Cardiac muscle cell (in vitro differentiated cells and primary cell): ENCODE measurements around the gene LOXL3. TPM values are rescaled to one million over a fixed set of nuclear protein-coding genes. Genes with fewer than 3 reads are reported as not detected.
A peak's percentile ranks its signal among the peaks of the same experiment; 100 is the strongest.

Experiments used
- DNase-seq, 2 donors: peaks; one replicate each; pipeline versions ENCODE4 v3.0.0 to v3.0.0-alpha.2; 2010 to 2017; ENCODE audit warnings: low read depth in 1 of 2, low spot score in 1 of 2
- H3K27ac ChIP-seq: fragments of 200-600 bp; sonication (generic); 2 replicates; pipeline ENCODE4 v1.5.1; 2016
- H3K27me3 ChIP-seq: fragments of 200-600 bp; sonication (generic); 2 replicates; pipeline ENCODE4 v1.6.0; 2016; ENCODE audit warnings: control low read depth
- H3K36me3 ChIP-seq: fragments of 200-600 bp; sonication (generic); 2 replicates; pipeline ENCODE4 v1.5.1; 2016; ENCODE audit warnings: control low read depth
- H3K4me1 ChIP-seq: fragments of 200-600 bp; sonication (generic); 2 replicates; pipeline ENCODE4 v1.8.1; 2017; ENCODE audit warnings: low read depth, mild to moderate bottlenecking, mixed run types
- H3K4me3 ChIP-seq: fragments of 200-600 bp; sonication (generic); 2 replicates; pipeline ENCODE4 v1.5.1; 2016; ENCODE audit warnings: mild to moderate bottlenecking
- H3K9me3 ChIP-seq: fragments of 200-600 bp; sonication (generic); 2 replicates; pipeline ENCODE4 v1.5.1; 2017; ENCODE audit warnings: low read depth, mild to moderate bottlenecking, control low read depth
- CTCF ChIP-seq: IDR thresholded peaks from 2 replicates; pipeline ENCODE4 v1.5.1; 2012; ENCODE audit warnings: low read depth, mild to moderate bottlenecking, low read length
- polyA plus RNA-seq: library from polyadenylated mRNA; unstranded; fragments of >200 nt; fragmentation: Nextera tagmentation; extraction: Ambion mirVana; gene quantifications from 2 replicates; pipeline ENCODE4 v1.2.1, GENCODE V29; 2016
- total RNA-seq: library from RNA; depleted of rRNA; stranded (reverse); fragments of >200 nt; gene quantifications from 2 replicates; pipeline ENCODE4 v1.2.3, GENCODE V29; 2016

The LOXL3 gene
- total and polyA plus RNA-seq, 2 experiments from 2014 or later, result 13.4 to 43.3 TPM

- Histone ChIP-seq H3K4me1 (no peaks in the 10 kb centered on the region), H3K4me3 (no peak overlapping the region), H3K9me3 (no peaks in the 10 kb centered on the region), H3K27me3 (peaks cover 33% of the 10 kb centered on the region), H3K27ac (no peak overlapping the region), H3K36me3 (no peaks in the 10 kb centered on the region)
- no peak for TF ChIP-seq CTCF
- DNase-seq, result no peak
These were observed 15.9 kb upstream of the LOXL3 start for GRCh38 chr2:74569686-74570085.

GRCh38 chr2:74567881-74568280, 14.1 kb upstream of the LOXL3 start:
- no peak for TF ChIP-seq CTCF
- Histone ChIP-seq H3K27me3 (peaks cover 45% of the 10 kb centered on the region), H3K36me3 (no peaks in the 10 kb centered on the region), H3K9me3 (no peaks in the 10 kb centered on the region), H3K4me1 (no peaks in the 10 kb centered on the region), H3K27ac (no peak overlapping the region), H3K4me3 (no peak overlapping the region)
- peak in 1 of 2 donors; percentile 87 for DNase-seq

DNA sequence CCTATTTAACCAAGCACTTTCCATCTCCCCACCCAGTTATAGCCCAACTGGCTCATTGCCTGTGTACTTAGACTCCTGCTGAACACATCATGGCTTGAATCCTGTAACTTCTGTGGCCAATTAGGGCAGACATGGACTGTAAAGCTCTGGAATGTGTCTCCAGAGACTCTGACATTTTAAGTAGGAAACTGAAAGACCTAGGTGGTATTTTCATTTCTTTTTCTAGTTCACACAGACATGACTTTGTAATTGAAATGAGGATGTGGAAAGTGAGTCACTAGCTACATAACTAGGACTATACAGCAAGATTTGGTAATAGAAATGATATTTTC, 13.0 kb upstream of the LOXL3 start:
- peaks cover 56% of the 10 kb centered on the region for H3K27me3 ChIP-seq
- TF ChIP-seq CTCF, result no peak
- no peaks in the 10 kb centered on the region for H3K36me3 ChIP-seq
- peak in 1 of 2 donors; percentile 89 for DNase-seq
- no peak overlapping the region for H3K4me3 ChIP-seq
- no peaks in the 10 kb centered on the region for H3K9me3 ChIP-seq
- no peak overlapping the region for H3K27ac ChIP-seq
- no peaks in the 10 kb centered on the region for H3K4me1 ChIP-seq

GRCh38 chr2:74566076-74566753, 12.5 kb upstream of the LOXL3 start:
- TF ChIP-seq CTCF, result no peak

DNA sequence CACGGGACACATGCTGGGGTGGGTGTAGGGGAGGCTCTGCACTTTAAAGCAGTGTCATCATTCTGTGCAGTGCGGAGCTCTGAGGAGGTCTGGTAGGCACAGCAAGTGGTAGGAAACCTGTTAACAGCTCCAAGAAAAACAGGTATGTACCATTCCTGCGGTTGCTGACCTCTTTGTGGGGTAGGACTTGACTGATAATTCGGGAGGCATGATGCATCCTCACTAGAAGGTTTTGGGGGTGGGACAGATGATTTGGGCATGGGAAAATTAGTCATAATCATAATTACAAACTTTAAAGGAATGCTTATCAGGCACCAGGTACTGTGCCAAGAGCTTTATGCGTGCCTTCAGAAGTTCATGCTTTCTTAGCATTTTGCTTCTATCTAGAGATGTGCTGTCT, 10.5 kb upstream of the LOXL3 start:
- H3K9me3 ChIP-seq, result no peaks in the 10 kb centered on the region
- H3K36me3 ChIP-seq, result no peaks in the 10 kb centered on the region
- H3K27me3 ChIP-seq, result peaks cover 73% of the 10 kb centered on the region
- no peaks in the 10 kb centered on the region for H3K4me1 ChIP-seq
- no peak for TF ChIP-seq CTCF
- peak in 1 of 2 donors; percentile 67 for DNase-seq
- H3K4me3 ChIP-seq, result no peak overlapping the region
- no peak overlapping the region for H3K27ac ChIP-seq

More at GRCh38 chr2:74566076-74566753, 12.5 kb upstream of the LOXL3 start:
- no peak for DNase-seq
- peaks cover 61% of the 10 kb centered on the region for H3K27me3 ChIP-seq
- no peak overlapping the region for H3K27ac ChIP-seq
- H3K4me3 ChIP-seq, result no peak overlapping the region
- H3K9me3 ChIP-seq, result no peaks in the 10 kb centered on the region
- H3K36me3 ChIP-seq, result no peaks in the 10 kb centered on the region
- no peaks in the 10 kb centered on the region for H3K4me1 ChIP-seq
